HL-60 (cell line): ENCODE measurements around the gene CD7.

ENCODE experiments used
- DNase-seq, 2 experiments: peaks; one replicate each; pipeline ENCODE4 v3.0.0-alpha.2; 2010 to 2020; ENCODE audit warnings: low read depth in 1 of 2, low spot score in 1 of 2
- H3K27ac ChIP-seq: fragments of 250-450 bp; sonication (Bioruptor Pico); replicated peaks from 2 replicates; pipeline ENCODE4 v1.5.1; 2020; ENCODE audit warnings: mild to moderate bottlenecking, moderate library complexity
- H3K27me3 ChIP-seq: fragments of 250-450 bp; sonication (Bioruptor Pico); 2 replicates; pipeline ENCODE4 v1.5.1; 2021; ENCODE audit warnings: mild to moderate bottlenecking, moderate library complexity; ENCODE audit not compliant: insufficient read depth, poor library complexity, severe bottlenecking
- H3K4me3 ChIP-seq: replicated peaks from 2 replicates; pipeline ENCODE4 v1.5.1; 2011; ENCODE audit warnings: mild to moderate bottlenecking, control low read depth, low read length; ENCODE audit not compliant: insufficient read depth
- GABPA ChIP-seq: IDR thresholded peaks from 2 replicates; pipeline ENCODE4 v1.6.1; 2012; ENCODE audit warnings: low read depth
- POLR2AphosphoS5 ChIP-seq: IDR thresholded peaks from 2 replicates; pipeline ENCODE4 v1.6.1; 2012; ENCODE audit warnings: low read depth
- SPI1 ChIP-seq: IDR thresholded peaks from 2 replicates; pipeline ENCODE4 v1.6.1; 2012; ENCODE audit warnings: low read depth, mild to moderate bottlenecking, borderline replicate concordance
- TF ChIP-seq, protein P1 (sequence below): IDR thresholded peaks from one replicate; pipeline ENCODE4 v1.5.1; 2011; ENCODE audit warnings: low read length, control low read depth, inconsistent platforms; ENCODE audit not compliant: insufficient read depth
- TF ChIP-seq, protein P2 (sequence below): IDR thresholded peaks from 2 replicates; pipeline ENCODE4 v1.6.1; 2012; ENCODE audit warnings: low read depth; ENCODE audit not compliant: insufficient replicate concordance

Gene CD7

DNA sequence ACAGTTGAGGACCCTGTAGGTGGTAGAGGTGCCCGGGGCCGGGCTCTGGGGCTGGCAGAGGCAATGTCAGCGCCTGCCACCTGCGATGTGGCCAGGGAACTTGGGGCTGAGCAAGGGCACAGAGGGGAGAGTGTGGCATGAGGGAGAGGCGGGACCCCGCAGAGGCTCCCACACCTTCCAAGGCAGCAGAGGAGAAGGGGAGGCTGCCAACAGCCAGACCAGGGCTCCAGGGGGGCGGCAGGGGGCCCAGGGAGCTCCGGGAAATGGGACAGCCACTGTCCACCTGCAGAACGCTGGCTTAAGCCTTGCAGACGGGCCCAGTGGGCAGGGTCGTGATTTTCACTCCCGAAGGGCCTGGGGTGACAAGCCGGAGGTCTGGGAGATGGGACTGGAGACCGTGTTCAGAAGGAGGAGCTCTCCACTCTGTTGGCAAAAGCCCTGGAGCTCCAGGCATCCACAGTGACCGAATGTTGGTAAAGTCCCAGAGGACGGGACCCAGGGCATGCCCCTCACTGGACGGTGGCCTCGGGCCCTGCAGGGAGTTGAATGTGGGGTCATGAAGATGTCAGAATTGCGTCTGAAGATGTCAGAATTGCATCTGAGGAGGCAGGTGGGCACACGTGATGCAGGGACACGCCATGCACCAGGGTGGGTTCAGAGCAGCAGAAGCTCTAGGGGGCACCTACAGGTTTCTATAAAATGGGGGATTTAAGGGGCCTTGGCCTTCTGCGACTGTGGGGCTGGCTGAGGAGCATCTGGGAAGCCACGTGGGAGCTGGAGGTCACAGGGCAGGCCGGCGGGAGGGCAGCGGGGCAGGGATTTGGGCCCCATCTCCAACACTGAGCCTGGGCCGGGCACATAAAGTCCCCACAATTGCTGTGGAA is 18.6 kb downstream of the CD7 start:
- Histone ChIP-seq H3K27ac (peak overlapping the region; percentile 94), H3K27me3 (no peaks in the 10 kb centered on the region), H3K4me3 (peak overlapping the region; percentile 34)
- TF ChIP-seq SPI1 = no peak
- DNase-seq = no peak

DNA sequence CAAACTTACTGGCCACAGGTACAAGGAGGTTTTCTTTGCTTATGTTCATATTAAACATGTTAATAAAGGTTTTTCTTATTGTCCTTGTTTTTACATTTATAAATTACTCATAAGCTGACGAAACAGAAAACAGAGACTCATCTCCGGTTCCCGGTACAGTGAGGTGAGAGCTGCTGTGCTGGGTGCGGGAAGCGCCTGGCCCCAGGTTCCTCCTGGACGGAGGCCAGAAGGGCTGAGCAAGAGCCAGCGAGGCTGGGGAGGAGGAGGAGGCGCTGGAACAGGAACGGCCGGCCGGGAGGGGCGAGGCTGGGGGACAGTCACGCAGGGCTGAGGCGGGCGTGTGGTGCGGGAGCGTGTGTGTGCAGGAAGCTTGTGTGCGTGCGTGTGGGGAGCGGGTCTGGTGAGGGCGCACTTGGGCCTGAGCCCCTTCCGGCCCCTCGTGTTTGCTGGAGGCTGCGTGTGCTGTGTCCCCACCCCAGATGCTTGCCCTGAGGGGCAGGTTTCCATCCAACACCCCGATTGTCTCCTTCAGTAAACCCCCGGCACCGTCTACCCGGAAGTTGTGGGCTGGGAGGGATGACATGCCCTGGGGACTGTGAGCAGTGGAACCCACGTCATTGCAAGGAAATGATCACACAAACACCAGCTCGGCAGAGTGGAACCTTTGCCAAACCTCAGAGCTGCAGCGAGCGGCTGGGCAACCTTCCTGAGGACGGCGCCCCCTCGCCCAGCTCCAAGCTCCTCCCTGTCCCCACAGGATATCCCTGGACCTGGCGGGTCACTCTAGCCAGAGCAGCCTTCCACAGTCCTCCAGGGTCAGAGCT is 19.5 kb downstream of the CD7 start:
- H3K27me3 ChIP-seq = no peaks in the 10 kb centered on the region
- H3K4me3 ChIP-seq = peak overlapping the region; percentile 34
- H3K27ac ChIP-seq = peak overlapping the region; percentile 94
- TF ChIP-seq, protein P1, sequence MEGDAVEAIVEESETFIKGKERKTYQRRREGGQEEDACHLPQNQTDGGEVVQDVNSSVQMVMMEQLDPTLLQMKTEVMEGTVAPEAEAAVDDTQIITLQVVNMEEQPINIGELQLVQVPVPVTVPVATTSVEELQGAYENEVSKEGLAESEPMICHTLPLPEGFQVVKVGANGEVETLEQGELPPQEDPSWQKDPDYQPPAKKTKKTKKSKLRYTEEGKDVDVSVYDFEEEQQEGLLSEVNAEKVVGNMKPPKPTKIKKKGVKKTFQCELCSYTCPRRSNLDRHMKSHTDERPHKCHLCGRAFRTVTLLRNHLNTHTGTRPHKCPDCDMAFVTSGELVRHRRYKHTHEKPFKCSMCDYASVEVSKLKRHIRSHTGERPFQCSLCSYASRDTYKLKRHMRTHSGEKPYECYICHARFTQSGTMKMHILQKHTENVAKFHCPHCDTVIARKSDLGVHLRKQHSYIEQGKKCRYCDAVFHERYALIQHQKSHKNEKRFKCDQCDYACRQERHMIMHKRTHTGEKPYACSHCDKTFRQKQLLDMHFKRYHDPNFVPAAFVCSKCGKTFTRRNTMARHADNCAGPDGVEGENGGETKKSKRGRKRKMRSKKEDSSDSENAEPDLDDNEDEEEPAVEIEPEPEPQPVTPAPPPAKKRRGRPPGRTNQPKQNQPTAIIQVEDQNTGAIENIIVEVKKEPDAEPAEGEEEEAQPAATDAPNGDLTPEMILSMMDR = no peak
- TF ChIP-seq GABPA (peak; percentile 80), SPI1 (peak; percentile 66; the same call in 1 of the 2 replicates), POLR2AphosphoS5 (peak; percentile 80; the same call in 1 of the 2 replicates)
- TF ChIP-seq, protein P2, sequence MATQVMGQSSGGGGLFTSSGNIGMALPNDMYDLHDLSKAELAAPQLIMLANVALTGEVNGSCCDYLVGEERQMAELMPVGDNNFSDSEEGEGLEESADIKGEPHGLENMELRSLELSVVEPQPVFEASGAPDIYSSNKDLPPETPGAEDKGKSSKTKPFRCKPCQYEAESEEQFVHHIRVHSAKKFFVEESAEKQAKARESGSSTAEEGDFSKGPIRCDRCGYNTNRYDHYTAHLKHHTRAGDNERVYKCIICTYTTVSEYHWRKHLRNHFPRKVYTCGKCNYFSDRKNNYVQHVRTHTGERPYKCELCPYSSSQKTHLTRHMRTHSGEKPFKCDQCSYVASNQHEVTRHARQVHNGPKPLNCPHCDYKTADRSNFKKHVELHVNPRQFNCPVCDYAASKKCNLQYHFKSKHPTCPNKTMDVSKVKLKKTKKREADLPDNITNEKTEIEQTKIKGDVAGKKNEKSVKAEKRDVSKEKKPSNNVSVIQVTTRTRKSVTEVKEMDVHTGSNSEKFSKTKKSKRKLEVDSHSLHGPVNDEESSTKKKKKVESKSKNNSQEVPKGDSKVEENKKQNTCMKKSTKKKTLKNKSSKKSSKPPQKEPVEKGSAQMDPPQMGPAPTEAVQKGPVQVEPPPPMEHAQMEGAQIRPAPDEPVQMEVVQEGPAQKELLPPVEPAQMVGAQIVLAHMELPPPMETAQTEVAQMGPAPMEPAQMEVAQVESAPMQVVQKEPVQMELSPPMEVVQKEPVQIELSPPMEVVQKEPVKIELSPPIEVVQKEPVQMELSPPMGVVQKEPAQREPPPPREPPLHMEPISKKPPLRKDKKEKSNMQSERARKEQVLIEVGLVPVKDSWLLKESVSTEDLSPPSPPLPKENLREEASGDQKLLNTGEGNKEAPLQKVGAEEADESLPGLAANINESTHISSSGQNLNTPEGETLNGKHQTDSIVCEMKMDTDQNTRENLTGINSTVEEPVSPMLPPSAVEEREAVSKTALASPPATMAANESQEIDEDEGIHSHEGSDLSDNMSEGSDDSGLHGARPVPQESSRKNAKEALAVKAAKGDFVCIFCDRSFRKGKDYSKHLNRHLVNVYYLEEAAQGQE = peak; percentile 1
- DNase-seq = peak; percentile 97

DNA sequence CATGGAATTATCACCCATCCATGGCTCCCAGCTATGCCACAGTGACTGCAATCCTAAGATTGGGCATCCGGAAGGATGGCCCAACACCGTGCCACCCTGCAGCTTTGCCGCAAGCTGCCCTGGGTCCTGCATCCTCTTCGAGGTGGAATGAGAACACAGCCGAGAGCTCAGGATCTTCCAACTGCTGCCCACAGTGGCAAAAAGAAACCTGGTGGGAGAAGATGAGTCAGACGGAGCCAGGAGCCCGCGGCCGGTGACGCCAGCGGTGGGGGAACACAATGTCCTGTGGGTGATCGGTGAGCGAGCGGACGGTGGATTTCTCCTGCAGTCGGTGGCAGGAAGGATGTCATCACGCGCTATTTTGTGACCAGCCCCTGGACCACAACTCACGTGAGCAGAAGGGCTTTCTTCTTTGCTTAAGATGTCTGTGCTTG is 20.1 kb downstream of the CD7 start:
- Histone ChIP-seq H3K27me3 (no peaks in the 10 kb centered on the region), H3K4me3 (peak overlapping the region; percentile 34), H3K27ac (peak overlapping the region; percentile 94)
- peak; percentile 87 to 89 for DNase-seq
- 0 out of 2 replicates have a peak, but pooled peaks have one; percentile 19 for TF ChIP-seq GABPA
- no peak for TF ChIP-seq POLR2AphosphoS5

DNA sequence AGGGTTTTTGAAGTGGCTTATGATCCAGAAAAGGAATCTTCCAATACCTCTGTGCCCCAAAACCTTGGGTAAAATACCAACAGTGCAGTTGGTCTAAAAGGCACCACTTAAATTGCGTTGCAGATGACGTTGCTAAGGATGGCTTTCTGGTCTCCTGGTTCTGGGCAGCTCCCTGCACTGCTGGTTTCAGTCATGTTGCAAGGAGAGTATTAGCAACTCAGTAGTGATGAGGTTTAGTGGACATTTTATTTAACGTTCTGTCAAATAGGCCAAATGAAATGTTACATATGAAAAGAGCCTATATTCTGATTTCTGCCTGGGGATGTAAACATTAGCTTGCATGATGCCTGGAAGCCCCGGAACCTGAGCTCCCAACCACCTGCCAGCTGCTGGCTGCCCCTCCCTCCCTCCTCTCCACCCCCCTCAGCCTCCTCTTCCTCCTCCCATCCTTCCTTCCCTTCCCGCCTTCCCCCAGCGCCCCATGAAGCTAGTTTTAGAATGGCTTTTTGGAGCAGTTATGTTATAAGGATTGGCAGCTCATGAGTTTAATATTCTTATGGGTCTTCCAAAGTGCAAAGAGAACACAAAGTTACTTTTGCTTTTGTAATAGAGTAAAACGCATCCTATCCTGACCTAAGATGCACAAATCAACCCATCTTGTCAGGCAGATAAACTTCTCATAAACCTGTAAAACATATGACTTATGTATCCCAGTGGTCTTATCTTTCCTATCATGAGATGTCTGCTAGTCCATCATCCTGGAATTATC is 20.7 kb downstream of the CD7 start:
- H3K4me3 ChIP-seq = peak overlapping the region; percentile 34
- DNase-seq = no peak
- H3K27ac ChIP-seq = peak overlapping the region; percentile 94
- no peak for TF ChIP-seq POLR2AphosphoS5
- no peak for TF ChIP-seq SPI1
- TF ChIP-seq GABPA = no peak
- TF ChIP-seq, protein P2 = no peak
- TF ChIP-seq, protein P1 = no peak
- no peaks in the 10 kb centered on the region for H3K27me3 ChIP-seq
